ENCODE results near the gene SFRP2. TPM values are rescaled to one million over a fixed set of nuclear protein-coding genes. Genes with fewer than 3 reads are reported as not detected.

The SFRP2 gene
- total RNA-seq, 1 donor from 2014 or later, result 87.7 TPM

- Mint-ChIP-seq H3K36me3 (ENCODE audit: unreplicated experiment) (no peaks in the 10 kb centered on the region), H3K27ac (ENCODE audit: unreplicated experiment) (no peak overlapping the region), H3K27me3 (ENCODE audit: unreplicated experiment) (peaks cover 26% of the 10 kb centered on the region), H3K4me1 (ENCODE audit: unreplicated experiment) (no peaks in the 10 kb centered on the region), H3K4me3 (ENCODE audit: unreplicated experiment) (no peak overlapping the region), H3K9me3 (ENCODE audit: unreplicated experiment) (no peaks in the 10 kb centered on the region)
- TF ChIP-seq CTCF (IDR thresholded peaks at IDR 0.05), result no peak
- DNase-seq (ENCODE audit: extremely low spot score, unreplicated experiment), result no peak
These were observed 42.4 kb upstream of the SFRP2 start for GRCh38 chr4:153831245-153831644.

- peaks cover under 1% of the 10 kb centered on the region for H3K9me3 Mint-ChIP-seq (ENCODE audit: unreplicated experiment)
- TF ChIP-seq CTCF (IDR thresholded peaks at IDR 0.05), result no peak
- H3K36me3 Mint-ChIP-seq (ENCODE audit: unreplicated experiment), result no peaks in the 10 kb centered on the region
- no peak overlapping the region for H3K4me3 Mint-ChIP-seq (ENCODE audit: unreplicated experiment)
- no peak for DNase-seq (ENCODE audit: extremely low spot score, unreplicated experiment)
- no peaks in the 10 kb centered on the region for H3K4me1 Mint-ChIP-seq (ENCODE audit: unreplicated experiment)
- H3K27ac Mint-ChIP-seq (ENCODE audit: unreplicated experiment), result no peak overlapping the region
- H3K27me3 Mint-ChIP-seq (ENCODE audit: unreplicated experiment), result peaks cover 20% of the 10 kb centered on the region
These were observed 36.8 kb upstream of the SFRP2 start for GRCh38 chr4:153825691-153826090.

- H3K27me3 Mint-ChIP-seq (ENCODE audit: unreplicated experiment), result peaks cover 16% of the 10 kb centered on the region
- H3K4me3 Mint-ChIP-seq (ENCODE audit: unreplicated experiment), result no peak overlapping the region
- no peak for DNase-seq (ENCODE audit: extremely low spot score, unreplicated experiment)
- peaks cover 5% of the 10 kb centered on the region for H3K9me3 Mint-ChIP-seq (ENCODE audit: unreplicated experiment)
- H3K27ac Mint-ChIP-seq (ENCODE audit: unreplicated experiment), result no peak overlapping the region
- no peak for TF ChIP-seq CTCF (IDR thresholded peaks at IDR 0.05)
- H3K4me1 Mint-ChIP-seq (ENCODE audit: unreplicated experiment), result no peaks in the 10 kb centered on the region
- H3K36me3 Mint-ChIP-seq (ENCODE audit: unreplicated experiment), result no peaks in the 10 kb centered on the region
These were observed 36.2 kb upstream of the SFRP2 start for GRCh38 chr4:153825126-153825525.

GRCh38 chr4:153824501-153824900, 35.6 kb upstream of the SFRP2 start:
- Mint-ChIP-seq H3K4me3 (ENCODE audit: unreplicated experiment) (no peak overlapping the region), H3K9me3 (ENCODE audit: unreplicated experiment) (peaks cover 9% of the 10 kb centered on the region)

GRCh38 chr4:153823483-153823882, 34.6 kb upstream of the SFRP2 start:
- no peak for DNase-seq (ENCODE audit: extremely low spot score, unreplicated experiment)
- Mint-ChIP-seq H3K36me3 (ENCODE audit: unreplicated experiment) (no peaks in the 10 kb centered on the region), H3K4me1 (ENCODE audit: unreplicated experiment) (no peaks in the 10 kb centered on the region), H3K9me3 (ENCODE audit: unreplicated experiment) (peaks cover 9% of the 10 kb centered on the region), H3K4me3 (ENCODE audit: unreplicated experiment) (no peak overlapping the region), H3K27me3 (ENCODE audit: unreplicated experiment) (peaks cover 15% of the 10 kb centered on the region), H3K27ac (ENCODE audit: unreplicated experiment) (no peak overlapping the region)
- no peak for TF ChIP-seq CTCF (IDR thresholded peaks at IDR 0.05)

More at GRCh38 chr4:153824501-153824900, 35.6 kb upstream of the SFRP2 start:
- H3K4me1 Mint-ChIP-seq (ENCODE audit: unreplicated experiment), result no peaks in the 10 kb centered on the region
- peaks cover 15% of the 10 kb centered on the region for H3K27me3 Mint-ChIP-seq (ENCODE audit: unreplicated experiment)
- no peak overlapping the region for H3K27ac Mint-ChIP-seq (ENCODE audit: unreplicated experiment)
- DNase-seq (ENCODE audit: extremely low spot score, unreplicated experiment), result no peak
- TF ChIP-seq CTCF (IDR thresholded peaks at IDR 0.05), result no peak
- no peaks in the 10 kb centered on the region for H3K36me3 Mint-ChIP-seq (ENCODE audit: unreplicated experiment)

Data from osteocyte (in vitro differentiated cells).